DMS53 treated with DMSO at 0.1 percent for 48 hours (cell line): ENCODE data around the gene C19orf44.
"Not testable (repeated sequence)": the region's sequence is repeated elsewhere in the genome, so short reads cannot be mapped to it uniquely, and the experiment has no call there.

Experiments used
- DNase-seq: peaks from one replicate; lab custom pipeline; 2025; ENCODE audit not compliant: unreplicated experiment; lab: John Stamatoyannopoulos, UW

The C19orf44 gene

GRCh38 chr19:16495982-16496612 lies at the start of gene C19orf44, which contains the start of gene CALR3:
C19orf44 (plus strand) TSS chr19:16496394; CDS start chr19:16500793, 4,399 bp downstream.
CALR3 (minus strand) TSS chr19:16496167; CDS start chr19:16496129, 38 bp downstream.
- peak; percentile 96 for DNase-seq

GRCh38 chr19:16446724-16447368 lies 49.3 kb upstream of the C19orf44 start:
- DNase-seq, result no peak

GRCh38 chr19:16448872-16449271 lies 47.3 kb upstream of the C19orf44 start:
- DNase-seq, result not testable (repeated sequence)

- DNase-seq, result no peak
Measured at GRCh38 chr19:16449330-16449961, 46.7 kb upstream of the C19orf44 start.

- no peak for DNase-seq
Measured at GRCh38 chr19:16452325-16452724, 43.9 kb upstream of the C19orf44 start.

- no peak for DNase-seq
Measured at GRCh38 chr19:16454351-16454918, 41.8 kb upstream of the C19orf44 start.

- no peak for DNase-seq
Measured at GRCh38 chr19:16455489-16455888, 40.7 kb upstream of the C19orf44 start.

- no peak for DNase-seq
Measured at GRCh38 chr19:16456652-16457194, 39.5 kb upstream of the C19orf44 start.

GRCh38 chr19:16457195-16457953 lies 38.8 kb upstream of the C19orf44 start:
- no peak for DNase-seq

GRCh38 chr19:16457954-16458331 lies 38.3 kb upstream of the C19orf44 start:
- DNase-seq, result no peak

- no peak for DNase-seq
Measured at GRCh38 chr19:16458391-16459341, 37.5 kb upstream of the C19orf44 start.

- DNase-seq, result no peak
Measured at GRCh38 chr19:16459680-16460079, 36.5 kb upstream of the C19orf44 start.

GRCh38 chr19:16460454-16460853 lies 35.7 kb upstream of the C19orf44 start:
- DNase-seq, result no peak

GRCh38 chr19:16461630-16462051 lies 34.6 kb upstream of the C19orf44 start:
- DNase-seq, result no peak

GRCh38 chr19:16462757-16463250 lies 33.4 kb upstream of the C19orf44 start:
- no peak for DNase-seq

- DNase-seq, result no peak
Measured at GRCh38 chr19:16463341-16463990, 32.7 kb upstream of the C19orf44 start.

GRCh38 chr19:16463991-16464575 lies 32.1 kb upstream of the C19orf44 start:
- DNase-seq, result no peak

- no peak for DNase-seq
Measured at GRCh38 chr19:16465239-16465638, 31.0 kb upstream of the C19orf44 start.
